HG03565 (cell line): ENCODE data around the gene CBLN3.
"Not testable (repeated sequence)": the region's sequence is repeated elsewhere in the genome, so short reads cannot be mapped to it uniquely, and the experiment has no call there.

Experiments used
- ATAC-seq: cut with Tn5 transposase; IDR thresholded peaks from one replicate; pipeline ENCODE4 v1.9.1; 2021; ENCODE audit warnings: mild to moderate bottlenecking, moderate library complexity; ENCODE audit not compliant: unreplicated experiment

The CBLN3 gene

GRCh38 chr14:24429395-24430142 lies at the start of gene CBLN3, which contains the start of gene KHNYN:
Gene CBLN3, minus strand, starts transcription at chr14:24429668. Its CDS starts 614 bp downstream, at chr14:24429054.
Gene KHNYN, plus strand, starts transcription at chr14:24429954. Its CDS starts 777 bp downstream, at chr14:24430731.
- ATAC-seq, result peak; percentile 79

DNA sequence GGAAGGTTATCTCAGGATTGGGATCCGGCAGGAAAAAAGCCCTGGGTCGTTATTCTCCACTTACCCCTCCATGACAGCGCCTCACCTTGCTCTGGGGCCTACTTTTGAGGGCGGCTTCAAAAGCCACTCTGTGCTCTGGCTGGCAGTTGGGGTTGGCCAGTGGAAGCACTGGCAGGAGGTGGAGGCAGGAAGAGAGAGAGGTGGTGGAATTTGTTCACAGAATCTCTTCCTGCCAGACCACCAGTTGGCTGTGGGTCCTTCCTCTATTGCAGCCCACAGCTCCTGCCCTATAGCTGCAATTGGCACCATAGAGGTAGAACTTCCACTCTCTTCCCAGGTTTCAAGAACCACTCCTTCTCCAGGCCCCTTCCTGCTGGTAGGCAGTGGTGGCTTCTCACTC lies 45.8 kb upstream of the CBLN3 start:
- no peak for ATAC-seq

DNA sequence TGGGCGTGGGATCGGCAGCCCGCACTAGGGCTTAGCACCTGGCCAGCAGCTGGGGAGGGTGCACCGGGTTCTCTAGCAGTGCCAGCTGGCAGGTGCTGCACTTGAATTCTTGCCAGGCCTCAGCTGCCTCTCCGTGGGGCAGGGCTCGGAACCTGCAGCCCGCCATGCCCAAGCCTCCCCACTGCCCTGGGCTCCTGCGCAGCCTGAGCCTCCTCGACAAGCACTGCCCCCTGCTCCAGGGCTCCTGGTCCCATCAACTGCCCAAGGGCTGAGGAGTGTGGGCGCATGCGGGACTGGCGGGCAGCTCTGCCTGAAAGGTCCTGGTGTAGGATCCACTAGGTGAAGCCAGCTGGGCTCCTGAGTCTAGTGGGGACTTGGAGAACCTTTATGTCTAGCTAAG lies 43.7 kb upstream of the CBLN3 start:
- no peak for ATAC-seq

- not testable (repeated sequence) for ATAC-seq
Observed at GRCh38 chr14:24470450-24470849, 41.0 kb upstream of the CBLN3 start.

GRCh38 chr14:24465805-24466204 lies 36.3 kb upstream of the CBLN3 start:
- no peak for ATAC-seq

DNA sequence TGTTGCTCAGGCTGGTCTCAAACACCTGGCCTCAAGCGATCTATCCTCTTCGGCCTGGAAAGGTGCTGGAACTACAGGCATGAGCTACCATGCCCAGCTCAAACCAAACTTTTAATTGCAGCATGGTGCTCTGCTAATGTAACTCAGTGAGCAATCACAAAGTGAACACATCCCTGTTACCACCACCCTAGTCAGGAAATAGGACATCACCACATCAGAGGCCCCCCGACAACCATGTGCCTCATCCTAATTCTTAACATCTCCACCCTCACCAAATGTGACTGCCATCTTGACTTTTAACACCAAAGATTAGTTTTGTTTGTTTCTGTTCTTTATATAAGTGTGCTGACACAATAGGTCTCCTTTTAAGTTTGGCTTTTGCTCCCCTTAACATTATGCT lies 35.9 kb upstream of the CBLN3 start:
- ATAC-seq, result no peak

DNA sequence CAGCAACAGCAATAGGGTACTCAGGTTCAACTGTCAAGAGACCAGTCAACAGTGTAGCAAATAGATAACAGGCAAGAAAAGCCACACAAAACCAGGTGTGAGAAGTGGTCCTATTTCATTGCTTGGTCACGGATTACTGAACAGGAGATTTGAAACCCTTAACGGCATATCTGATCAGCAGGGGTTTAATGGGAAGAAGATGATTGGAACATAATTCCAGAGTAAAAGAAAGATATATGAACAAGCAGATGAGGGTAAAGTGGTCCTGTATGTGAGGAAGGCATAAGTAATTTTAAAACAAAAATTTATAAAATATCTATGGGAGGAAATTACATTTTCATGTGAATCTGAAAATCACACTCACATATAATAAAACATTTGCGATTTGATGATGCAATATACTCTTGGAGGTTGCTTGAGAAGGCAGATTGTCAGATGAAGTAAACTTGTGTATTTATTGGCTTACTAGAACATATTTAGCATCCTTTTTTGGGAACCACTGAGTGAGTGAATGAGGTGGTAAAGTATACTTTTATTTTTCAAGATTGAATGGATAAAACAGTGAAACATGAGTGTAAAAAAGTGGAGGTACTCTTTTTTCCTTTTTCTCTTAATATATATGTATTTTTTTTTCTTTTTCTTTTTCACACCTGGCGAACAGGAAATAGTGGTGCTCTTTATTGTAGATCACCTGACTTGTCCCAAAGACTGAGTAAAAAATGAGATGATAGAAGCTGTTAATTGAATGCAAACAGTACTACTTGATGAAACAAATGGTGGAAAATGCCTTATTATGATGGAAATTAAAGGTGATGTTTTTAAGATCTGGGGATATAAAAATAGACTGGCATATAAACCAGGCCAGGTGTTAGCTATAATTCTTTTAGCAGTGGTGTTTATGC lies 34.7 kb upstream of the CBLN3 start:
- no peak for ATAC-seq

DNA sequence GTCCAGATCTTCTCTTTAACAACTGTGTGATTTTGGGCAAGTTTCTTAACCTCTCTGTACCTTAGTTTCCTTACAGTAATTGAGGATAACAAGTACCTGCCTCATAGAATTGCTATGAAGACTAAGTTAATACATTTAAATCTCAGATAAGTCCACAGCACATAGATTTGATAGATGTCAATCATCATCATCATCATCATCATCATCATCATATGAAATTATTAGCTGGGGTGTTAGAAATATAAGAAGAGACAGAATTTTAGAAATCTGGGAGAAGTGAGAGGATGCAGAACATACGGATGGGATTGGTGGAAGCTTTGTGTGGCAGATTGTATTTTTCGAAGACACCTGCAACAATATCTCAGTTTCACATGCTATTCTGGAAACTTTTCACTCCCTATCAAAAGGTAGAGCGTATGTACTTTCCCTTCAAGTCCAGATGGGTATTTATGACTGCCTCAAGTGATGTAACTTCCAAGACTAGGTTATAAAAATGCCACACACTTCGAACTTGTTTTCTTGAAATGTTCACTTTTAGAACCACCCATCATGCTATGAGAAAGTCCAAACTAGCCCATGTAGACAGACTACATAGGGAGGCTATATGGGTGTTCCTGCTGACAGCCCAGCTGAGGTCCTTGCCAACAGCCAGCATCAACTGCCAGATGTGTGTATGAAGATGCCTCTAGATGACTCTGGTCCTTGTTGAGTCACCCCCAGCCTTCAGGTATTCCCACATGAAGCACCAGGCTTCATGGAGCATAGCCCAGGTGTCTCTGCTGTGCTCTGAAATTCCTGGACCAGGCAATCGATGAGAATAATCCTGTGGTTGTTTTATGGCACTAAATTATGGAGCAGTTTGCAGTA lies 33.8 kb upstream of the CBLN3 start:
- ATAC-seq, result no peak

DNA sequence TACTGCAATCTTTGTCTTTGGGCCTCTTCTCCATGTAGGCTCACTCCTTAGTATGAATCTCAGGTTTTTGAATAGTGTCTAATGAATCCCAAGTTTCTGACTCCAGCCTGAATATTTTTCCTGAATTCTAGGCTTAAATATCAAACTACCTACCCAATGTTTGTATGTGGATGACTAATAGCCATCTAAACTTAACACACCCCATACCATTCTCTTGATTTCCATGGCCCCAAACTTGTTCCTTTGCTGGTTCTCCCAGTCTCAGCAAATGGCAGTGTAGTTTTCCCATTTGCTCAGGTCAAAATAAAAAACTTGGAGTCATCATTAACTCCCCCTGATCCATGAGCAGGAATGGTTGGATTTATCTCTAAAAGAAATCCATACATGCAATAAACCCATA lies 31.9 kb upstream of the CBLN3 start:
- no peak for ATAC-seq

DNA sequence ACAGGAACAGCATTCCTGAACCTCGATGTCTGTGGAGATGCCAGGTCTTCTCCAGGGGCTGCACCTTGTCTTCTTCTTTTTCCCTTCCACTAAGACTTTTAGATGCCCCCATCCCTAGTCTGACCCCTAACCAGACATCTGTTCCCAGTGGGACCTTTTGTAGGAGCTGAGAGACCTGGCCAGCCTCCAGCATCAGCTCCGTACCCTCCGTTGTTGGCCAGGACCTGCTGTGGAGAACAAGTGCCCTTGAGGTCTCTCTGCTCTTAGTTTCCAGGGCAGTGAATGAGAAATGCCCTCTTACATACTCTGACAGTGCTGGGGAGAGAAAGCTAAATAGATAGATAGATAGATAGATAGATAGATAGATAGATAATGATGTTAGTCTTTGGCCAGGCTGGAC lies 29.9 kb upstream of the CBLN3 start:
- ATAC-seq, result no peak

DNA sequence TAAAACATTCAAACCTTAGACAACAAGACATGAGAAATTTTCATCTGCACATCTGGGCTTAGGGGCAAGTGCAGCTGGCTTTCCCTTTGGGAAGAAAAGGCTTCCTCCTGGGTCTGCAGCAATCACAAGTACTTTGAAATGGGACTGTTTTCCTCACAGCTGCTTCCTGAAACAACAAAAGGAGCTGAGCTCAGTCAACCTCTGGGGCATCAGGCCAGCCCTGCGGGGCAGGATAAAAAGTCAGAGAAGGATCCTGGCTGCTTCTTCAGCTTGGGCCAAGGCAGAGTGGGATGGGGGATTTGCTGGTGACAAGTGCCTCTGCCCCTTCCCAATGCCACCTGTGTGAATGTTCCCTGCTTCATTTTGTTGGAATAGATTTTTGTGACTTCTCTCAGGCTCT lies 29.3 kb upstream of the CBLN3 start:
- no peak for ATAC-seq

- ATAC-seq, result no peak
Observed at GRCh38 chr14:24456980-24457379, 27.5 kb upstream of the CBLN3 start.

DNA sequence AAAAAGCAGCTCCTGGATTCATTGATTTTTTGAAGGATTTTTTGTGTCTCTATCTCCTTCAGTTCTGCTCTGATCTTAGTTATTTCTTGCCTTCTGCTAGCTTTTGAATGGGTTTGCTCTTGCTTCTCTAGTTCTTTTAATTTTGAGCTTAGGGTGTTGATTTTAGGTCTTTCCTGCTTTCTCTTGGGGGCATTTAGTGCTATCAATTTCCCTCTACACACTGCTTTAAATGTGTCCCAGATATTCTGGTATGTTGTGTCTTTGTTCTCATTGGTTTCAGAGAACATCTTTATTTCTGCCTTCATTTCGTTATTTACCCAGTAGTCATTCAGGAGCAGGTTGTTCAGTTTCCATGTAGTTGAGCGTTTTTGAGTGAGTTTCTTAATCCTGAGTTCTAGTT lies 21.4 kb upstream of the CBLN3 start:
- not testable (repeated sequence) for ATAC-seq

- ATAC-seq, result no peak
Observed at GRCh38 chr14:24443053-24443665, 13.7 kb upstream of the CBLN3 start.

- peak; percentile 93 for ATAC-seq
Observed at GRCh38 chr14:24442240-24443052, 13.0 kb upstream of the CBLN3 start, which contains the start of gene SDR39U1. Gene SDR39U1, minus strand, starts transcription at chr14:24442776. Its CDS starts 7 bp downstream, at chr14:24442769.

- no peak for ATAC-seq
Observed at GRCh38 chr14:24441904-24442239, 12.4 kb upstream of the CBLN3 start.

DNA sequence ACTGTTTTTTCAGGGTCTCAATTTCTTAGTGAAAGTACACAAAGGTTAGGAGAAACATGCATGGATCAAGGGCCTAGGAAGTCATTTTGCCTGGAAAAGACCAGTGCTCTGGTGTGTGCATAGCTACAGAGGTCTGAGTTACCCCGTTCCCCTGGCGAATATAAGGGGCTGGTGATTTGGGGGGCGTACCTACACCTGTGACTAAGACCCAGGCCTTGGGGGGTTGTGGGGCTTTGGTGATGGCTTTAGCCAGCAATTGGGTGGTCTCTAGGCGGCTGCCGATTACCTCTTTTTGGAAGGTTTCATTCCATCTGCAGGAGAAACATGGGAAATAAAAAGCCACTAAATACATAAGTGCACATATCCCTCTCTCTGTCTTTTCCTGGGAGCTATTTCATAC lies 12.0 kb upstream of the CBLN3 start:
- ATAC-seq, result no peak

- ATAC-seq, result no peak
Observed at GRCh38 chr14:24440606-24441399, 11.3 kb upstream of the CBLN3 start.
